ENCODE data around the gene WHAMM.
"Not testable (repeated sequence)": the region's sequence is repeated elsewhere in the genome, so short reads cannot be mapped to it uniquely, and the experiment has no call there.

The WHAMM gene

DNA sequence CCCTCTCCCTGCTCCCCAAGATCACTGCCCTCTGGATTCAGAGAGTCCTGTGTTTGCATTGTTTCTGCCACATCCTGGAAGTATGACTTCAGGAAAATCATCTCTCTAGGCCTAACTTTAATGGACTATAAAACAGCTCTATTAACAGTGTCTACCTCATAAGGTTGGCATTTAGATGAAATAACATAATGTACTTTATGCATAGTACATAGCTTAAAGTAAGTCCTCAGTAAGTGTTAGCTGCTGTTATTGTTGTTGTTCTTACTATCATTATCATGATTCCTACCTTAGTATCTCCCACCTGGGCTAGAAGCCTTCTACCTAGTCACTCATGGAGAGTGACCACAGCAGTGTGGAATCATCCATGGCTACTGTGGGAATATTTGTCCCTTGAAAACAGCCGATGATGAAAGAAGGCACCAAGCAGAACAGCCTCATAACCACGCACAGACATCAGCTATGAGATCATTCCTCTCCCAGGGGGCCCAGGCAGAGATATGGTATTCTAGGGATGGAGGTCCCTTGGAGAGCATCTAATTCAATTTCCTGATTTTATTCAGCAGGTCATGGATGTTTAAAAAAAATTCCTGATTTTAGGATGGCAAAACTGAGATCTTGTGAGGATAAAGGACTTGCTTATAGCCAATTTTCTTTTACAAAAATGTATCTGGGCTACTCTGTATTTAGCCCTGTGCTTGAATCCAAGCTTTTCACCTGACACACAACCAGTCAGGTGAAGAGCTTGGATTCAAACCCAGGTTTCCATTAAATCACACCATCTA, 5.4 kb upstream of the WHAMM start:
- no peak for DNase-seq

DNA sequence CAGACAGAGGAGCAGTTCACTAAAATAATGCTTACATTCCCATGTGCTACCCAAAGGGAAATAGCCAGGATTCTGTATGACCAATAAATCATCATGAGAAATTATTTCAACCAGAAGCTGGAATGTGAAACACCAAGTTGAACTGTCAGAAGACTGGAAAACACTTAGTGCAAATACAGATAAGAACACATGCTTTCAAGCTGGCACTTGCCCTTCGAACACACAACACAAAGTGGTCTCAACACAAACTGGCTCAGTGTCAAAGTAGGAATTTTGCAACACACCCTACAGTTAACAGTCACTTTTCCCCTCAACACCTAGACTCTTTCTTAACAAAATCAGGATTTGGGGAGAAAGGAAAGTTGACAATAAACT, 4.9 kb upstream of the WHAMM start:
- no peak for DNase-seq

DNA sequence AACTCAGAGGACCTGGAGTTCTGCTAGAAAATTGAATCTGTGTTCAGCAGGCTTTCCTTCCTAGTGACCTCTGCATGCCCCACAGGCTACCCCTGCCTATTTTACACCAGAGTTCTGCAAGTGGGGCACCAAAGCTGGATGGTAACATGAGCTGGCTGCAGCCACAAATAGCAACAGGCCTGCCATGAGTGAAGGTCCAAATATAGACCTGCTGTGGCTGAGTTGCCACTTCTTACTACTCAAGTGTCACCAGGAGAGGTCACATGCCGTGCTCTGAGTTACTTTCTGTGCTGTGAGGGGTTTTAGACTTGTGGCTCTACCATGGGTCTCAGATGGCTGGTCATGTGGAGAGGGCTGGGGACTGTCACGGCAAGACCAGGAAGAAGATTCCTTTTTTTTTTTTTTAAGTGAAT, 3.4 kb upstream of the WHAMM start, which contains the start of gene FSD2:
Gene FSD2 (minus strand): TSS at position 76 of the 413 bp plus-strand sequence. CDS start 18,679 bp downstream, outside the sequence.
- no peak for DNase-seq

DNA sequence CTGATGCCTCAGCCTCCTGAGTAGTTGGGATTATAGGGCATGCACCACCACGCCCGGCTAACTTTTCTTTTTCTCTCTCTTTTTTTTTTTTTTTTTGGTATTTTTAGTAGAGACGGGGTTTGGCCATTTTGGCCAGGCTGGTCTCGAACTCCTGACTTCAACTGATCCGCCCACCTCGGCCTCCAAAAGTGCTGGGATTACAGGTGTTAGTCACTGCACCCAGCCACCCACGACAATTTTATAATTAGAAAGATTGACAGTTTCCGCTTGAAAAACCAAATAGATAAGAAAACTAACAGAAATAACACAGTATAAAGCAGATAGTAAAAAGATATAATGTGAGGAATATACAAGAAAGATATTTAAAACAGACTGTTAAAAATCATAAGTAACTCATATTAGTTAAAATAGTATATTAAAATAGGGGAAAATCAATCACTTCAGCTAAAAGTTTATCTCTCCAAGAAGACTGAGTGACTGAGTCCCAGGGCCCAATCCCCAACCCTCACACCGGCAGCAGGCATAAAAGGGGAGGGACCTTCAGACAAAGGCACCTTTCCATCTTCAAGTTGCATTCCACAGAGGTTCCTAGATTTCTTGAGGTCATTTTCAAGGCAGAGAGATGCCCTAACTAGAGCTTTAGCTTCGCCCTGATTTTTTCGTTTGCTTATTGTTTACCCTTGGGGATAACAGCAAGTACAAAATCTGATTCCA, 1.4 kb upstream of the WHAMM start:
- no peak for DNase-seq

DNA sequence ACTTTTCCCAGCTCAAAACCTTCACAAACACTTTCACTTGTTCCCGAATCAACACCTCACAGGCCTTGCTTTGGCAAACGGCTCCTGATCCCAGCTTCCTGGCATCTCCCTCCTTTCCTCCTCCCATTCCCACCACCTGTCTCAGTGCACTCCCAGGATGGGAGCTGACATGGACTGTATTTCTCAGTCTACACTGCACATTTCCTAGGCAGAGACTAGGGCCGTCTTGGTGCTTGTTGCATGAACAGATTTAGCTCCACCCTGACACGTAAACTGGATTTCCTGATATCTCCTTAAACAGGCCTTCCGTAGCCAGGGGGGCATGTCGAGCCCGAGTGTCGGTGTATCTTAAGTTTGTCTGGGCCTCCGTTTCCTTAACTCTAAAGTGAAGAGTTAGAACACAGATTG, 790 bp upstream of the WHAMM start:
- no peak for DNase-seq

DNA sequence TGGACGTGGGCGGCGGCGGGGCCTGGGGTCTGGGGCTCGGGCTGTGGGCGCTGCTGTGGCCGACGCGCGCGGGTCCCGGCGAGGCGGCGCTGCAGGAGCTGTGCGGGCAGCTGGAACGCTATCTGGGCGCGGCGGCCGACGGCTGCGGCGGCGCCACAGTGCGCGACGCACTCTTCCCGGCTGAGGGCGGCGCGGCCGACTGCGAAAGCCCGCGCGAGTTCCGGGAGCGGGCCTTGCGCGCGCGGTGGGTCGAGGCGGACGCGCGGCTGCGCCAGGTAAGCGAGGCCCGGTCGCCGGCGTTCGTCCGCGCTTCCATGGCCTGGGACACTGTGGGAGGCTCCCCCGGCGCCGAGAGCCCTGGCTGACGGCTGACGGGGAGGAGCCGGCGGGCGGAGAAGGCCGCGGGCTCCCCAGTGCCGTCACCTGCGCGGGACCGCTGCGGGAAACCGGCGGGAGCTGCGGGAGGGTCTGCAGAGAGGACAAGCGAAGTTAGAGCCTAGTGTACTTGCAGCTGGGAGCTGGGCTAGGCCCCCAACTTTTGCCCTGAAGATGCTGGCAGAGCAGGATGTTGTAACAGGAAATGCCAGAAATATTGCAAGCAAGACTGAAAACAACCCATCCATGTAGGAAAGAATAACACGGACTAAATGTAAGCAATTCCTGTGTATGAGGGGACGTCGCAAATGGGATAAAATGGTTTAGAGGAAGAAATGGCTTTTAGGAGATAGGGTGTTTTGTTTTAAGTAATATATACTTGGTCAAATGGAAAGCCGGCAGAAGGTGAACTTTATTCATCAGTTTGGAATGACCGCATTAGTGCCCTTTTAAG, 847 bp downstream of the WHAMM start:
- DNase-seq: peak; percentile 40

DNA sequence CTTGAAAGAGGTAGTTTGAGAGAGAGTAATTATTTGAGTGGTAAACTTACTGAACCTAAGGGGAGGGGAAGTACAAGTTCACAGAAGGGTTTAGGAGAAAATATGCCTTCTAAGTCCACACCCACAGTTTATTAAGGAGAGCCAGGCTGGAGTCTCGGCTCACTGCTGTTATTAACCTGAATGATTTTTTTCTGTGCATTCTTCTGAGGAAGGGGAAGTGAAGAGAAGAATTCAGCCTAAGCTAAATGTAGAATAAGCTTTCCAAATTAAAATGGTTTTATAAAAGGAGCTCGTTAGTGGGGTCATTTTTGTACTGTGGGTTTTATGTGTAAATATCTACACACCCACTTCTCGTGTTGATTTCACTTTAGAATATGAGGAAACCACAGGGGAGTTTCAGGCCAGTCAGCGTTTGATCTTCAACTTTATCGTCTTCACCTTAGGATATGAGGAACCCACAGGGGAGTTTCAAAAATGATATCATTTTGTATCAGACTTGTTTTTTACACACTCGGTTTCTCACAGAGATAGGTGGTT, 1.5 kb downstream of the WHAMM start:
- peak; percentile 54 for DNase-seq

DNA sequence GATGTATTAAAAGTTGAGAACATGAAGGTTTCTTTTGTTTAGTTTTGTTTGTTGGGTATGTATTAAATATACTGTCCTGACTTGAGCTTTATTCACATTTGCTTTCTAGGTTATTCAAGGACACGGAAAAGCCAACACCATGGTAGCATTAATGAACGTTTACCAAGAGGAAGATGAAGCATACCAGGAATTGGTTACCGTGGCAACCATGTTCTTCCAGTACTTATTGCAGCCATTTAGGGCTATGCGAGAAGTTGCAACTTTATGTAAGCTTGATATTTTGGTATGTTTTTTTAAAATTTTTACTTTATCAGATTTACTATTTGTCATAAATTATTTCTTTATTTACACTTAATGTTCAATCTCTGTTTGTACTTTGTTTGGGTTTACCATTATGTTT, 3.6 kb downstream of the WHAMM start:
- no peak for DNase-seq

DNA sequence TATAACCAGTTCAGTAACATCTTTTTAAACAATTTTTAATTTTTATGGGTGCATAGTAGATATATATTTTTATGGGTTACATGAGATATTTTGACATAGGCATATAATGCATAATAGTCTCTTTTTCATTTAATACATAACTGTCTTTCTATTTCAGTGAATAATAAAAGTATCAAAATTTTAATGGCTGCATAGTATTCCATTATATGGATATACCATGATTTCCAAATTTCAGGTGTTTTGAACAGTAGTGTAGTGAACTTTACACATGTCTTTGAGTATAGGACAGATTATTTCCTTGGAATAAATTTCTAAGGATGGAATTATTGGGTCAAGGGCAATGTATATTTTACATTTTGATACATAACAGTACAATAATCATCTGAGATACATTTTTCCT, 10.7 kb downstream of the WHAMM start:
- DNase-seq: no peak

DNA sequence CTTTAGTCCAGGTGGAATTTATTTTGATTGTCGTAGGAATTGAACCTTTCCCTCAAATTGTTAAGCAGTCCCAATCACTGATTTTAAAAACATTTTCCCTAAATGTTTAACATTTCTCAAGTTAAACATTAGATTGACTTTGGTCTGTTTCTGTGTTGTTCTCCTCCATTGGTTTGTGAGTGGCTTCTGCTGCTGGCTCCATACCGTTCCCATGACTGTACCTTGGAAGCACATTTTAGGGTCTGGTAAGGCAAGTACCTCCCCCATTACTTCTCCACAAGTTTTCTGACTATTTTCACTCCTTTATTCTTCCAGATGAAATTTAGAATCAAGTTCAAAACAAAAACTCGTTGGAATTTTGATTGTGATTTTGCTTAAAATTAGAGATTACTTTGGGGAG, 12.0 kb downstream of the WHAMM start:
- not testable (repeated sequence) for DNase-seq

DNA sequence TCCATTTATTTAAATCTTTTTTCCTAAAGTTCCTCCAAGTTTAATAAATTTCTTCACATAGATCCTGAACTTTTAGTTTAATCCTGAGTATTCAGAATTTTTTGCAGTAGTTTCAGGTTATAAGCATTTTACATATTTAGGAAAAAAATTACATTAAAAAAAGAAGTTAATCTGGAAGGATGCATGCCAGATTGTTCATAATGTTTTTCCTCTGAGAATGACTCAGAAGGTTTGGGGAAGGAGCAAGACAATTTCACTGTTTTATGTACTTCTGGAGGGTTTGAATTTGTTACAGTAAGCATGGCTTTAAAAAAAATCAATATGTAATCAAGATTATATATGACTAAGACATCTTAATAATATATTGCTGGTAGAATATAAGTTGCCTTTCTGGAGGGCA, 12.4 kb downstream of the WHAMM start:
- DNase-seq: not testable (repeated sequence)

DNA sequence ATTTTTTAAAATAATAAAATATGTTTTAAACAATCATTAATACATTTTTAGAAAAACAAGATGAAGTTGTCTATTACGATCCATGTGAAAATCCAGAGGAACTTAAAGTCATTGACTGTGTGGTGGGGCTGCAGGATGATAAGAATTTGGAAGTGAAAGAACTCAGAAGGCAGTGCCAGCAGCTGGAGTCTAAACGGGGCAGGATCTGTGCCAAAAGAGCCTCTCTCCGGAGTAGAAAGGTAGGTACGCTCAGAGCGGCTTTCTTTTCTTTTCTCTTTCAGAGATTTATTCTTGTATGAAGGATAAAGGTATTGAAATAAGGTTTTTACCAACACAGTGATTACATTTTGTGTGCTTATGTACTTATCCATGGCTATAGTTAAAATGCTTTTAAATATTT, 13.6 kb downstream of the WHAMM start:
- DNase-seq: no peak

DNA sequence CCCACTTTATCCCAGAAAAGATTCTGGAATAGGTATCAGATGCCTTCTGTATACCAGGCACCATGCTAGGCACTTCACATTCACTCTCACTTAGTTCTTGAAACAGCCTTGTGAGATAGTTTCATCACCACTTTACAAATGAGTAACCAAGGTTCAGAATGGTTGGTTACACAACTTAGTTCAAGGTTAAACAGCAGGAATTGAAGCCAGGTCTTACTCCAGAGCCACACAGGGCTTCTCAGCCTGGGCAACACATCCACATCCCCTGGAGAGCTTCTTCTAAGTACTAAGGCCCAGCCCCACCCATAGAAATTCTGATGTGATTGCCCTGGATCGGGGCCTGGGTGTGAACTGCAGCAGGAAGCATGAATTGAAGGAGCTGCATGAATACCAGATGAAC, 18.6 kb downstream of the WHAMM start:
- DNase-seq: no peak

DNA sequence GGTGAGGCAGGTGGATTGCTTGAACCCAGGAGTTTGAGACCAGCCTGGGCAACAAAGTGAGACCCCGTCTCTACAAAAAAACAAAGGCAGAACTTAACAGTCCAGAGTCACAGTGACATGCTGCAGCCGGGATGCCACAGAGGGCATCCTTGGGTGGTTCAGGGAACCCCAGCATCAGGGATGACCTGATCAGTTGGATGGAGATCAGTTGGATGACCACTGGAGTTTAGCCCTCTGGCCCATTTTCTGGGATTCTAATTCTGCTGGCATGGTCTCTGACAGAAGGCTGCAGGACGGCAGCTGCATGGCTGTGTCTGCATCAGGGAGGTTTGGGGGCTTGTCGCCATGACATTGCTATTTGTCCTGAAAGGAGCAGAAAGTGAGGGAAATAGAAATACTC, 19.8 kb downstream of the WHAMM start:
- DNase-seq: no peak

DNA sequence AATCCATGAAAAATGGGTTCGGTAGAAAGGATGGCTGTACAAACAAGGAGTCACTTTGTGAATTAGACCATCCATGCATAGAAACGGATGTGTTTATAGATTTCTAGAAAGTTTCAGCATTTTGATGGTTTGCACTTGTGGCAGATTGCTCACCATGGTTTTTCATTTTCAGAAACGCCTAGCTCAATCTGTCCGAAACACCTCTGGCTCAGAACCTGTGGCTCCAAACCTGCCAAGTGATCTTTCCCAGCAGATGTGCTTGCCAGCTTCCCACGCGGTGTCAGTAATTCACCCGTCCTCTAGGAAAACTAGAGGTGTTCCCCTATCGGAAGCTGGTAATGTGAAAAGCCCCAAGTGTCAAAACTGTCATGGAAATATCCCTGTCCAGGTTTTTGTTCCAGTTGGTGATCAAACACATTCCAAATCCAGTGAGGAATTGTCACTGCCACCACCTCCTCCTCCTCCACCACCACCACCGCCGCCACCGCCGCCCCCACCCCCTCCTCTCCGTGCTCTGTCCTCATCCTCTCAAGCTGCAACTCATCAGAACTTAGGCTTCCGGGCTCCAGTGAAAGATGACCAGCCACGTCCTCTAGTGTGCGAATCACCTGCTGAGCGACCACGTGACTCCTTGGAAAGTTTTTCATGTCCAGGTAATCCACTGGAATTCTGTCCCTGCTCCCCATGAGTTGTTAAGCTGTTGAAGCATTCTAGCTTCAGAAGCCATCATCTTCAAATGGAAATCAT, 21.2 kb downstream of the WHAMM start:
- no peak for DNase-seq

DNA sequence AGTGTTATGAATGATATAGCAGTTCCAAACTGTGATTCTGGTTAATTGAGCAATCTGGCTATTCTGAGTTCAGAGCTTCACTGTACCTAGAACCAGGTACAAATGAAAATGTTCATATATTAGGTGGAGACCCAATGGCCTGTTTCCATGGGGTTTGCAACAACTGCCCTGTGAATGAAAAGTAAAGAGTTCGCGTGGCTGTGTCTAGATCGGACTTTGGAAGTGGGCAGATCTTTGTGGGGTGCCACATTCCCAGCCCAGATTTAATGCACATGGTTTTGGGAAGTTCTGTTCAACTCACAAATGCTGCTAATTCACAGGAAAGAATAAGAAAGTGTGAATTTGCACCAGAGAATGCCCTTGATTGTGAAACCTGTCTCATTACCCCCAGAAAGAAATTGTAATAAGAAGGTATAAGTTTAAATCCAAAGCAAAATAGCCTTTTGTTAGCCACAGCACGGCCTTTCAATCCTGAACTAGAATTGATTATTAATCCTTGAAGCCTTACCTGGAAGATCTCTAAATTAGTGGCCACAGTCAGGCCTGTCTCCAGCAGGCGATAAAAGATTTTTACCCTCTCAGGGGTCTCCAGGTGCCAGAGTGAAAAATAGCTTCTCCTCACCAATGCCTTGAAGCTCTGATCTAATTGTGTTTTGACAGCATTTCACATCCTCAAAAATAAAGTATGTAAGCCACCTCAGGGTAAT, 22.6 kb downstream of the WHAMM start:
- no peak for DNase-seq

DNA sequence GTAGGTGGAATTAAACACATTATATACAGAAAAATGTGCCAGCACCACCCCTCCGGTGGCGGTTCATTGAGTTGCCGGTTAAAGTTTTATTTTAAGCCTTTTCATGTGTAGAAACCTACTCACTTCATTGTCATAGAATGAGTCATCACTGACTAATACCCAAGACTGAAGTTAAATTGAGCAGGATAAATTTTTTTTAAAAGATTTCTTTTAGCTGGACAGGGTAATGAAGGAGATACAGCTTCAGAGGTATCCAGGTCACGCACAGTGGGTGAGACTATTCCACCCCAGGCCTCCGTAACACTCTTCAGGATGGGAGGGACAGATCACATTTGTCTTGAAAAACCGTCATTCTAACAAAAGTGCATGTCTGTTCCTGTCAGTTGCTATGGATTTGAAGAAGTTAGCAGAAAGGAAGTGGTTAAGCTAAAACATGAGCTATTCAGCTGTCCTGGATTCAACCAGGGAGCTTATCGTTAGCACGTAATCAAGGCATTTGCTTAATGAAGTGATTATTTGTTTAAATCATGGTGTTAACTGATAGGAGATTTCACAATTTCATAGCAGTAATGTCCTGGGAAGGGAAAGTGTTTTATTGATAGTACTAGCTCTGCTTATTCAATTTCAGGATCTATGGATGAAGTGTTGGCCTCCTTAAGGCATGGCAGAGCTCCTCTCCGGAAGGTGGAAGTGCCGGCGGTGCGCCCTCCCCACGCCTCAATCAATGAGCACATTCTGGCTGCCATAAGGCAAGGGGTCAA, 23.4 kb downstream of the WHAMM start:
- DNase-seq: peak; percentile 48

DNA sequence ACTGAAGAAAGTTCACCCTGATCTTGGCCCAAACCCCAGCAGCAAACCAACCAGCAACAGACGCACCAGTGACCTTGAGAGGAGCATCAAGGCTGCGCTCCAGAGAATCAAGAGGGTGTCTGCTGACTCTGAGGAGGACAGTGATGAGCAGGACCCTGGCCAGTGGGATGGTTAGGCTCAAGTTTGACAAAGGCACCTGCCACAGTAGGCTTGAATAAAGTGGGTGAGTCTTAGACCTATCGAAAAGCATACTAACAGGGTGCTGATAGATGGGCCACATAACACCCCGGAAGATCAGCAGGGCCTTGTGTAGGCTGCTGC, 23.9 kb downstream of the WHAMM start:
- DNase-seq: no peak

DNA sequence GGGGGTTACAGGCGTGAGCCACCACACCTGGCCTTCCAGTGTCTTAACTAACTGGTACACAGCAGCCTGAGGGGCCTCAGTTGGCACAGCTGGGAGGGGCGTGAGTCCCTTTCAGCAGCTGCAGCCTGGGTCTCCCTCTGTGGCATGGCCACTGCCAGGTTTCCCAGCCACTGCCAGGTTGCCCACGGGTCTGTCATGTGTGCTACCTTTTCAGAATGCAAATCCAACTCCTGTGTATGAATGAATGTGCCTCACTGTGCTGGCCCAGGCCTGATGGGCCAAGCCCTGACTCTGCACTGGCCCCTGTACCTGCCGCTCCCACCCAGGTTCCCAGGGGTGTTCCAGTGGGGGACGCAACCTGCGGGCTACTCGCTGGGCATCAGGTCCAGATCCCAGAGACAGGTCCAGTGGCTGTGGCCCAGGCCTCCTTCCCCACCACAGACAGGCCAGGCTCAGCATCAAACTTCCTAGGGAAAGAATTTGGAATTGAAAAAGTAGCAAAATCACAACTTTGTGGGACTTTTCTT, 26.0 kb downstream of the WHAMM start:
- no peak for DNase-seq

DNA sequence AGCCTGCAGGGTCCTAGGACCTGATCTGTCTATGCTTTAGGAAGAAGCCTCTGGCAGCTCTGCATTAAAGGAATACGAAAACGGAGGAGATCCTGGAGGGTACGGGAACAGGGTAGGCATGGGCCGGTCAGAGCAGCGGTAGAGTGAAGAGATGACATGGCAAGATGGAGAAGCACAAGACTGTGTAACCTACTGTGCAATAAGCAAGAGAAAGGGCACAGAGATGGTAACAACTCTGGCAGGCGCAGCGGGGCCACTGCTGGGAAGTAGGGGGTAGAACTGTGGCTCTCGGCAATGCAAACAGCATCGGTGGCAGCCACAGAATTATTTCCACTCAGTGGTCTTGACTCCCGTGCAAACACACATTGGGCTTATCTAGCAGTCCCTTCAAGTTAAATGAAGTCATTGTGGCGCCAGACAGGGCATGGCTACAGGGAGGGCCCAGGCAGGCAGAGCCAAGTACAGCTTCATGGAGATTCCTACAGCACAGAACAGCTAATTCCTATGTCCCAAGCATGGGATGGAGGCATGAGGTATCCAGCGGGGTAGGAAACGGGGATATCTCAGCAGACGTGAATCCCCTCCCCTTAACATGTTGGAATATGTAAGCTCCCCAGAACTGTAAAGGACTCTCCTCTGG, 28.8 kb downstream of the WHAMM start:
- no peak for DNase-seq
